CD4-positive, alpha-beta T cell treated with Interleukin-21 for 1 hour (primary cell): ENCODE results near the gene LTF.

Experiments used
- DNase-seq: peaks from one replicate; pipeline ENCODE4 v3.0.0-alpha.2; 2020

The LTF gene

GRCh38 chr3:46490338-46491084, 25.8 kb upstream of the LTF start:
- DNase-seq: no peak

GRCh38 chr3:46489875-46490274, 25.2 kb upstream of the LTF start:
- DNase-seq: no peak

DNA sequence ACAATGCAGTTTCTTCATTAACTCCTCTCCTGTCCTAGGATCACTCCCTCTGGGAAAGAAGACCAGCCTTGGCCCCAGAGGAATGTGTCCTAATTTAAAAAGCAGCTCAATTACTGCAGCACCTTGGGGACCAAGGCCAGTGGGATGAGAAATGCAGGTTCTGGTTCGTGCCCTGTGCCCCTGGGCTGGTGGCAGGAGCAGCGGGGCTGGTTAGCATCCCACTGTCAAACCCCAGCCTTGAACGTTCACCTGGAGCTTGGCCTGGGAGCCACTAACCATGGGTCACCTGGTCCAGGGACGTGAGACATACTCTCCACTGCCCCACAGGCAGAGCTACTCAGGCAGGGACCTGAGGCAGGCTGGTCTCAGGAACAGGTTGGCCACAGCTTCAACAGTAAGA, 24.7 kb upstream of the LTF start:
- DNase-seq: no peak

- DNase-seq: peak; percentile 90
These were observed 24.1 kb upstream of the LTF start for GRCh38 chr3:46488735-46489361.

DNA sequence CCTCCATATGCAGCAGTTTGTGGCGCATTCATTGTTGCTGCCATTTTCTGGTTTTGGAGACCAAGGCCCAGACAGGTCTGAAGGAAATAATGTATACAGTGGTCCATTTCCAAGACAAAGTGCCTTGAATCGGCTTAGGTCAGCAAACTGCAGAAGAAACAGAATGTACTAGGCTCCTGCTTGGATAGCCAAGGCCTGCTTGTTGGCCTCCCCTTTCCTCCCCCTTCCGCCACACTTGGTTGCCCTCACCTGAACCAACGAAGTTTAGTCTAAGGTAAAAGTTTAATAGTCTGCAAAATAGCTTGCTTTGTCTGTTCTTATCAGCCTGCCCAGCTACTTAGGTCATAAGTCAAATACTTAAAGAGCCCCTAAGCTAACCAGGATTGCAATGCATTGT, 21.1 kb upstream of the LTF start:
- no peak for DNase-seq

- DNase-seq: no peak
These were observed 20.4 kb upstream of the LTF start for GRCh38 chr3:46484911-46485778.

- no peak for DNase-seq
These were observed 19.7 kb upstream of the LTF start for GRCh38 chr3:46484388-46484787.

DNA sequence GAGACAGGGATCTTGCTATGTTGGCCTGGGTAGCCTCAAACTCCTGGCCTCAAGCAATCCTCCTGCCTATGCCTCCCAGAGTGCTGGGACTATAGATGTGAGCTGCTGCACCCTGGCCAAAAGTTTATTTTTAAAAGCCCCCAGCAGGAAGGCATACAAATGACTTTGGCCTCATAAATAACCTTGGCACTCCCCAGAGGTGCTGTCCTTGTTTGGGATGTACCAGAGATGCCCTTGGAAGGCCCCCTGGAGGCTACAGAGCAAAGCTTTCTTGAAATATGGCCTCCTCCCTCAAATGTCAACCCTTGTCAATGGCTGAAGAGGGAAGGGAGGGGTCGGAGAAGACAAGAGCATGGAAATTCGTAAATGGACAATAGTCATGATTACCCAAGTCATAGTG, 19.1 kb upstream of the LTF start:
- no peak for DNase-seq

DNA sequence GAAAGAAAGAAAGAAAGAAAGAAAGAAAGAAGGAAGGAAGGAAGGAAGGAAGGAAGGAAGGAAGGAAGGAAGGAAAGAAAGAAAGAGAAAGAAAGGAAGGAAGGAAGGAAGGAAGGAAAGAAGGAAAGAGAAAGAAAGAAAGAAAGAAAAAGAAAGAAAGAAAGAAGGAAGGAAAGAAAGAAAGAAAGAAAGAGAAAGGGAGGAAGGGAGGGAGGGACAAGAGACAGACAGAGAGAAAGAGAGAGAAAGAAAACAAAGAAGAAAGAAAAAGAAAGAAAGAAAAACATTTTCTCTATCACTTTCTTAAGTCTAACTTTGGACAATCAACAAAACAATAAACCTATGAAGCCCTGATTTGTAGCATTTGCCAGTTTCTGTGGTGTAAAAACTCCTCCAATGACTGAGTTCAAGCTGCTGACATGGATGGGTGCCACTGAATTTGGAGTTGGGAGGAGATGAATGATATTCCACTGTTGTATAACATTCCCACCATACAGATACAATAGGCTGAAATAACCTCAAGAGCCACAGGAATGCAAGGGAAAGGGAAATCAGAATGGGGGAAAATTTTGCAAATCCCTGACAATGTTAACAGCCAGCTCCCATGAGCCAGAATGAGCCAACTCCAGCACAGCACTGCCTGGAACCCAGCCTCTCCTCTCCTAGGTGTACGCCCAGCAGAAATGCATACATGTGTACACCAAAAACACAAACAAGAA, 18.1 kb upstream of the LTF start:
- no peak for DNase-seq

GRCh38 chr3:46481636-46482035, 16.9 kb upstream of the LTF start:
- DNase-seq: no peak

GRCh38 chr3:46480491-46481195, 15.9 kb upstream of the LTF start:
- no peak for DNase-seq

DNA sequence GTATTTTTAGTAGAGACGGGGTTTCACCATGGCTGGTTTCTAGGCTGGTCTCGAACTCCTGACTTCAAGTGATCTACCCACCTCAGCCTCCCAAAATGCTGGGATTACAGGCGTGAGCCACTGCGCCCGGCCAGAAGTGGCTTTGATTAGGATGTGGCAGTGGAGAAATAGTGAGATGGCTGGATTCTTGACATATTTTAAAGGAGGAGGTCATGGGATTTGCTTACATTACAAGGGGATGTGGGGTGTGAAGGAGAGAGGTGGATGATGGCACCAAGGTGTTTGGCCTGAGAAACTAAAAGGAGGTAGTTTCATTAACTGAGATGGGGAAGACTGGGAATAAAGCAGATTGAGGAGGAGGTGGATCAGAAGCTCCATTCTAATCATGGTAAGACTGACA, 15.0 kb upstream of the LTF start:
- DNase-seq: no peak

DNA sequence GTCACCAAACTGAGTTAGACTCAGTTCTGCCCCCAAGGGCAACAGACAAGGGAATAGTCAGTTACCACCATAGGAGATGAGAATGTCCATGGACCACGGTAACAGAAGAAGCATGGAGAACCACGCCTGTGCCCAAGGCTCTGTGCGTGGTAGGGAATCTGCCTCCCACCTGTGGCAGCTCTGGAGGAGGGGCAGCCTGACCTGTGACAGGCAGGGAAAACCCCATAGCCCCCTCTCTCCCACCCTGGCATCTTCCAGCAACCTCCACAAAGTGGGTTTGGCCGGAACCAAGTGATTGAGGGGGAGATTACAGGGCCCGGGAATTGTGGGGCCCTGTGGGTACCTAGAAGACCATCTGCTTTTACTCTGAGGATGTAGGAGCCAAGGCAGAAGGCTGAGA, 14.3 kb upstream of the LTF start:
- DNase-seq: no peak

GRCh38 chr3:46478341-46478740, 13.6 kb upstream of the LTF start:
- DNase-seq: no peak

DNA sequence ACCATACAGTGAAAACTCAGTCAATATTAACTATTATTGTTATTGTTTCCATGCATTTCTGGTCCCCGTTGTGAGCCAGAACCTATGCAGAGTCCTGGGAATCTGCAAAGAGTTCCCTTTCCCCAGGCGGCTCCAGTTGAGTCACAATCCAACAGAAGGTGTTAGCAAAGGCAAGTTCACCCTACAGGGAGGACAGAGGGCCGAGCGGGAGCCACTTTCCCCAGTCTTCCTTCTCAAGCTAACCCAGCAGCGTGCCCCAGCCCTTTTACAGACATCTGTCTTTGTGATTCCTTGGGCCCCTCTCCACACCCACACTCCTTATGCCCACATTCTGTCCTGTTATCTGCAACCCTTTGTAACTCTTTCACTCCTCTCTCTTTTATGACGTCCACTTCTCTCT, 13.1 kb upstream of the LTF start:
- no peak for DNase-seq

GRCh38 chr3:46477145-46477544, 12.4 kb upstream of the LTF start:
- DNase-seq: no peak

DNA sequence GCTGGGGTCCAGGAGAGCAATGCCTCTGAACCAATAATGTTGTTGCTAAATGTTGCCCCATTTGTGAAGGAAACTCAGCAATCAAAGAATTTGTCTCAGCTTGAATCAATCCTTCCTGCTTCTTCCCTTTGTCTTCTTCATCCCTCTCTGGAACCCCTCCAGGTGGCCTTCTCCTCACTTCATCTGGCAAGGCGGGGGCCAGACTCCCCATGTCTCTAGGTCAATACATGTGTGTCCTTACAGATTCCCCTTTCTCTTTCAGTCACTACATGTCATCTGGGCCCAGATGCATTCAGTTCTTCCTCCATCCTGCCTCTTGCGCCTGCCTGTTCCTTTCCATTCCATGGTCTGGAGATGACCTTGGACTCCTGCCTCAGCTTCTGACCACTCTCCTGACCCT, 8.0 kb upstream of the LTF start:
- no peak for DNase-seq

DNA sequence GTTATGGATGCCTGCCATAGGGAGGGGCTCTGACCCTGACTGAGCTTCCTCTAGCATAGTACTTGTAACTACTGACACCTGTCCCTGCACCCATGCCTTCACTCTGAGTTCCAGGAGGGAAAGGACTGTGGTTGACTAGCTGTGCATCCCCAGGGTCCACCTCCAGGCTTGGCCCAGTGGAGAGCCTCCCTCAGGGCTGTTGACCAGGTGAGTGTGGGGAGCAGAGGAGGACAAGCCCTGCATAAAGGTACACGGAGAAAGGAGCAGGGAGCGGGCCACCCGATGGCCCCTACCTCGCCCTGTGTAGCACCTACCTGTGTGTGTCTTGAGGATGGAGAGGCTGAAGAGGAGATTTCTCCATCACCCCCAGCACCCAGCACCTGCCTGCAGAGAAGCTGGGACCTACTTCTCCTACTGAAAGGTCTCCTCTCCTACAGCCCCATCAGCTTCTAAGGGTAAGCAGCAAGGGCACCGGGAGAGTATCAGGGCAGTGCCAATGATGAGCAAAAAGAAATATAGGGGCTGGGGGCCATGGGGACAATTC, 6.7 kb upstream of the LTF start:
- no peak for DNase-seq

DNA sequence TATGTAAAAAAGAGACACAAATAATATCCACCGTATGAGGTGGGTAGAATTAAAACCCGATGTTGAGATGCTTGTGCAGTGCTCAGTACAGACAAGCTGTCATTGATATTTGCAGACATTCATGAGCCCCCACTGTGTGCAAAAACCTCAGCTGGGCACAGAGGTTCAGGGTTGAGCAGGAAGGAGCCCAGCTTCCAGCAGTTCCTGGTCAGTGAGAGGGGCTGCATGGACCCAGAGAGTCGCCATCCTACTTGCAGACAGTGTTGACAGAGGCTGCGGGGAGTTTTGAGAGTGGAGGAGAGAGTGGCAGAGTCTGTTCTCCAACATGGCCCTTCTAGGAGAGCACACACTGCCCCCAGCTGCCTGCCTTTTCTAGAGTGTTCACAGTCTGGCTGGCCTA, 6.1 kb upstream of the LTF start:
- DNase-seq: no peak

DNA sequence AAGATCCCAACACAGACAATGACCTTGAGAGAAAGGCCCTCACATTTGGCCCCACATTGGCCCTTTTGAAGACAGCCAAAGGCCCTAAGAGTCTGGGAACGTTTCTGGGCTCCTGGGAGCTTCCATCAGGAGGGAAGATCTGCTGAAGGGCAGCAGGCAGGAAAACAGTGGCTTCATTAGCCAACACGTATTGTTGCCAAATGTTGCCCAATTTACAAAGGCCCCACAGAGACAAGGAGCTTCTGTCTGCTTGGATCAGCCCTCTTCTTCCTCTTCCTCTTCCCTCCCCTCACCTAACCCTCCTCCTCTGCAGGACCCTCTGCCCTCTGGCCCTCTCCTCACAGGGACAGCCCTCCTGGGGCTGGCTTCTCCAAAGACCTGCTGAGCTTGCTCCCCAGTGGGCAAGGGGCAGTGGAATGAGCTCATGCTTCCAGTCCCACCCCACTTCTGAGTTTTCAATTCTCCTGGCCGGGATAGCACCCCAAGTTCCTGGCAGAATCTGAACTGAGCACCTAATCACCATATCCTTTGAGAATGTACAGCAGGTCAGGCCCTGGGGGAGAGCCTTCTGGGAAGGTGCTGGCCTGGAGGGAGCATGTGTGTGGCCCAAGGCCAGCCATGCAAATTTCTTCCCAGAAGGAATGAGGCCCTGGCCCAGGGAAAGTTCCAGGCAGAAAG, 5.1 kb upstream of the LTF start:
- DNase-seq: no peak

DNA sequence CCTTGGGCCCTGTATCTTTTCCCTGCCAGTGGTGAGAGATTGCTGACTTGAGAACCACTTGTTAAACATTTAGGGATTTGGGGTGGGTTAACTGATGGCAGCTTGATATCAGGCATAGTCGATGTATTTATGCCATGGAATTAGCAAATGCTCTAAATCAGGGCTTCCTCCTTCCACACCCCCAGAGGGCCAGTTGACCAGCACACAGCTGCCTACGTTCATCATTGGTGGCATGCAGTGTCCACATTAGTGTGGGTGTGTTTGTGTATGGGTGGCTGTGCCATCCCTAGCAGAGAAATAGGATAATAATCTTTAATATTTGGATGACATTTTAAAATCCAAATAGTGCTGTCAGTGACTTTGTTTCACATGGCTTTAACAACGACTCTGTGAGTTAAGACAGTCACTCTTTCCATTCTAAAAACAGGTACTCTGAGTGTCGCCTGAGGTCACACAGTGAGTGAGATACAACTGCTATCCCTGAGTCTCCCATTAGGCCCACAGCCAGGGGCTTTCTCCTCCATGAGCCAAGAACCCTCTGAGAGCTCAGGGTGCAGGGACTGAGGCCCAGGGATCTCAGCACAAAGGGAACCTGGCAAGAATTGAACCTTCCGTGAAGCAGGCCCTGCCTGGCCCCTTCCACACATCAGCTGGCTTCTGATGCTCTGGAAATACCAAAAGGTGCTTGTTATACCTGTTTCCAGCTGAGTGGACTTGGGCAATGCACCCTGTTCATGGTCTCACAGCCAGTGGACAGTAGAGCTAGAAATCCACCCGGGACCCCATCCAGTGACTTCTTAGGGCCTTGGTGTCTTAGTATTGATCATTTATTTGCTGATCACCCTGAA, 4.3 kb upstream of the LTF start:
- DNase-seq: no peak
